Stimulated activated CD4-positive, alpha-beta T cell treated with anti-CD3 and anti-CD28 coated beads, Interleukin-2, amount 100 ng/mL, for 24 hours (primary cell): ENCODE results near the gene LINC01488.

Experiments
- DNase-seq, 2 donors: peaks; one replicate each; pipeline ENCODE4 v3.0.0-alpha.2; 2020

The LINC01488 gene

GRCh38 chr11:69495441-69496201 lies 14.2 kb downstream of the LINC01488 start:
- no peak for DNase-seq

- no peak for DNase-seq
Measured at GRCh38 chr11:69496202-69496557, 14.7 kb downstream of the LINC01488 start.

GRCh38 chr11:69496631-69497220 lies 15.3 kb downstream of the LINC01488 start:
- no peak for DNase-seq

DNA sequence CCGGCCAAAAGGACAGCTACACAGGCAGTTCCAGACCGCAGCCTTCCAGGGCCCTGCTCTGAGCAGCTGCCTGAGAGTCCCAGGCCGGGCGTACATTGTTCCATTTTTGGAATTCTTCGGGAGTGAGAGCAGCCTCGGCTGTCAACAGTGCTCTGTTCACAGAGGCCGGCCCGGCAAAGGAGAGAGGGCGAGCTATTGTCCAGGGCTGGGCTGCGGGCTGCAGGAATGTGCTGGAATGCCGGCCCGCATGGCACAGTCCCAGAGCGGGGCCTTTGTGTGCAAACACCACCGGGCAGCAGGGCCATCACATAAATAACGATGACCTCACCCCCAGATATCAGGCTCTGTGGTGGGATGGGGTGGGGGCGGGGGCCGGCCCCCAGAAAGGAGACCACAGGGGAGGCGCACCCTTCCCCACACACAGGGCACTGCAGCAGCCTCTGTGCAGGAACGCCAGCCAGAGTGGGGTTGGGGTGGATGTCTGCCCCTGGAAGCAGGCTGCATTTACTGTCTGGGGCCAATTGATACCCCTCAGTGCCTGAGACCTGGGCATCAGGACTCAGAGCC lies 15.8 kb downstream of the LINC01488 start:
- no peak for DNase-seq

DNA sequence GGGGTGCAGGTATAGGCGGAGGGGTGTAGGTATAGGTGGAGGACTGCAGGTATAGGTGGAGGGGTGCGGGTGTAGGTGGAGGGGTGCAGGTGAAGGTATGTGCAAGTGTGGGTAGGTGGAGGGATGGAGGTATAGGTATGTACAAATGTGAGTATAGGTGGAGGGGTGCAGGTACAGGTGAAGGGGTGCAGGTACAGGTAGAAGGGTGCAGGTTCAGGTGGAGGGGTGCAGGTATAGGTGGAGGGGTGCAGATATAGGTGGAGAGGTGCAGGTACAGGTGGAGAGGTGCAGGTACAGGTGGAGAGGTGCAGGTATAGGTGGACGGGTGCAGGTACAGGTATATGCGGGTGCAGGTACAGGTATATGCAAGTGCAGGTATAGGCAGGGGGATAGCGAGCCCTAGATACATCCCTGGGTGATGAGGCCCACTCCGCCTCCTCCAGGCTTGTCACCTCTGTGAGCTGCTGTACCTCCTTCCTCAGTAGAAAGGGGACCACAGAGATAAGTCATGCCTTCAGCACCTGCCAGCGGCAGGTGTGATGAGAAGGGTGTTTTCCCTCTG lies 17.2 kb downstream of the LINC01488 start:
- DNase-seq, result no peak

- DNase-seq, result no peak
Measured at GRCh38 chr11:69499186-69499917, 17.9 kb downstream of the LINC01488 start.

DNA sequence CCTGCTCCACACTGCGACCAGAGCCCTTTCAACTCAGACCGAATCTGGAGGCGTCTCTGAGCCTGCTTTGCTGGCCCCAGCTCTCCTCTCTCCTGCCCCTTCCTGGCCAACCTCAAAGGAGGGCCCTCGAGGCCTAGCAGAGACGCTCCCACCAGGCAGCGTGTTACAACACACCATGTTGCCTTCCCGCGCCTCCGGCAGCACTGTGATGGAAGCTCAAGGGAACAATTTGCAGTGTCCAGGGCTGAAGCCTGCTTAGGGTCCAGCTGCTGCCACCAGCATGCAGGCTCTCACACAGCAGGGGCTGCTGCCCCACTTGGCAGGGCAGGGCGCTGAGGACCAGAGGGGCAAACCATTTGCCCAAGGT lies 18.4 kb downstream of the LINC01488 start:
- no peak for DNase-seq

- DNase-seq, result no peak
Measured at GRCh38 chr11:69500285-69501120, 19.0 kb downstream of the LINC01488 start.

DNA sequence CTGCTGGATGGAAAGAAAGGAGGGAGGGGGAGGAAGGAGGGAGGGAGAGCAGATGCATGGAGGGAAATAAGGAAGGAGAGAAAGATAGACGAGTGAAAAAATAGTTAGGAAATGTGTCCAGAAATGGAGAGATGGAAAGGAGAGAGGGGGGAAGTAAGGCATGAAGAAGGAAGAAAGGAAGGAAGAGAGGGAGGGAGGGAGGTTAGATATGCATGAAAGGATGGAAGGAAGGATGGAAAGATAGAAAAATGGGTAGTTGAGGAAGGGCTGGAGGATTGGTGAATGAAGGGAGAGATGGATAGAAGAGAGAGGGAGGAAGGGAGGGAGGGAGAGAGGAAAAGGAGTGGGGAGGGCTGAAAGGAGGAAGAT lies 19.6 kb downstream of the LINC01488 start:
- DNase-seq, result no peak

GRCh38 chr11:69501891-69502860 lies 20.7 kb downstream of the LINC01488 start:
- DNase-seq, result no peak

- DNase-seq, result no peak
Measured at GRCh38 chr11:69504127-69504526, 22.7 kb downstream of the LINC01488 start.

DNA sequence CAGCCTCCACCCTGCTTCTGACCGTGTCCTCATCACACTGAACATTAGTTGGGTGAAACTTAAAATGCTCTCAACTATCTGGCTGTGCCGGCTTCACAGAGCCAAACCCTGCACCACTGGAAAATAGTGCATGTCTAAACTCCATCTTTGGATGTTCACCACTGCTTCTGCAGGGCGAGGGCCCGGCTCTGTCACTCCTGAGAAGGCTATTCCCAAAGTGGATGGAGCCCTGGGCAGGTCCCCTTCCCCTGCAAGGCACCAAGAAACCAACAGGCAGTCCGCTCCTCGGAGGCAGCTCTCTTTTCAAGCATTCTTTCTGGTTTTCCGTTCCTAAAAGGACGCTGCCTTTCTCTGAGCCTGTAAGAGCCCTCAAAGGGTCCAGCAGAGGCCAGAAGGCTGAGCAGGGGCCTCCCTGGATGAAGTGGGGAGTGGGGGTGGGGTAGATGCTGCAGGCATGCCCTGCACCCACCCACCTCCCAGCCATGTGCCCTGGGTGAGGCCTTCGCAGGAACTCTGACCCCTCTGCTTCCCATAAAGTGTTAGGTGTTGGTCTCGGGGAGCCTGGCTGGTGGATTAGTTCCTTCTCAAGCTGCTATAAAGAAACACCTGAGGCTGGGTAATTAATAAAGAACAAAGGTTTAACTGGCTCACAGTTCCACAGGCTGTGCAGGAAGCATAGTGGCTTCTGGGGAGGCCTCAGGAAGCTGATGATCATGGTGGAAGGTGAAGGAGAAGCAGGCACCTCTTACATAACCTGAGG lies 23.3 kb downstream of the LINC01488 start:
- DNase-seq, result no peak

DNA sequence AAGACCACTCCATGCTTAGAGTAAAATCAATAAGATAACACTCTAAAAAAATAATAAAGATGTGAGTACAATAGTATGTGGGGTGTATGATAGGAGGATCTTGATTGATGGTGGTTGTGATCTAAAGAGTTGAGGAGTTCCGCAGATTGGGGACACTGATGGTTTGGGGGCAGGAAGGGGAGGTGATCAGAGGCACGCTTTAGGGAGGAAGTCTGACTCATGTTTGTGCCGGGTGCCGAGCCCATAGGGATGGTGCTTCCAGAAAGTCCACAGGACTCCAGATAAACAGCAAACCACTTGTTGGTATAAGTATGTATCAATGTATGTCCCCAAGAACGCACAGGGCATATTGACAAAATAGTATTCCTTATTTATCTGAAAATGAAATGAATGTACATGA lies 27.5 kb downstream of the LINC01488 start:
- DNase-seq, result no peak

- DNase-seq, result no peak
Measured at GRCh38 chr11:69509381-69509780, 27.9 kb downstream of the LINC01488 start.

- no peak for DNase-seq
Measured at GRCh38 chr11:69509846-69510390, 28.5 kb downstream of the LINC01488 start.

- no peak for DNase-seq
Measured at GRCh38 chr11:69510471-69511357, 29.3 kb downstream of the LINC01488 start.

DNA sequence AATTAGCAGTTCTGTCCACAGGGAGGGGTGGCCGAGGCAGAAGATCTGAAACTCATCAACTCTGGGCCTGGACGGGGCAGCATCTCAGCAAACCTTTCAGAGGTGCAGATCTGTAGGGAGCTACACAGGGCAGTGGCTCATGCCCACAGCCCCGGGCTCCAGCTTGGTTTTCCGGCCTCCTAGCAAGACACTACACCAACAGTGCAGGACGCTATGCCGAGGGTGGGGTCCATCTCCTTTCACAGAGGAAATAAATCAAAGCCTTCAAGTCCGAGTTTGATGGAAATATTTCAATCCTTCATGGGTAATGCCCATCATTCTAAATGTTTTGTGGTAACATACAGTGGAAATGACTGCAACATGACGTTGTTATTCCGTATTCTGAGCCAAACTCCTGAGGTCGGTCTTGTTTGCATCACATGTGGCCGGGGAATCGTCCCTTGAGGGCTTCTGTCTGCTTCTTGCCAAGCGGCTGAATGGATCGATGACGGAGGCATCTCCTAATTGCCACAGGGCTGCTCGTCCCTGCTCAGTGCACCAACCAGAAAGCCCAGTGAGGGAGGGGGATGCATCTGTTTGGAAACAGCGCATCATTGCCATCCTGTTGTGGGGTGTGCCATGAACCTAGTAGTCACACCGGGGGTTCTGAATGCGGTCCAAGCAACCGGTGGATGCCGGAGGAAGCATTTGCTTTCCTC lies 30.0 kb downstream of the LINC01488 start:
- DNase-seq, result no peak

GRCh38 chr11:69512136-69512535 lies 30.7 kb downstream of the LINC01488 start:
- DNase-seq, result no peak

DNA sequence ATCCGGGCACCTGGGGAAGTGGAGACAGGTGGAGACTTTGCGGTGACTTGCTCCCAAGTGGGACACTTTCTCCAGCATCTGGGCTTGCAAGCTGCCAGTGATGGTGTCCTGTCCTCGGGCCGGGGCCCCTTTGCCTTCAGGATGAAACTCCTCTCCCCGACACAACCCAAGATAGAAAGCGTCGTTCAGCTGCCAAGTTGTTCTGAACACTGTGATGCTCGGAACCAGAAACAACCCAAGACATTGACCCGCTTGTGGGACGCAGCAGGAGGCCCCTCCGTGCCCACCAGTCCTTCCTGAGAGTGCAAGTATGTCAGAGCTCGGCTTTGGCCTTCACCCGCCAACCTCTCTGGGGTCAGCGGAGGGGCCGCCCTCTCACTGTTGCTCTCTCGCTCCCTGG lies 31.3 kb downstream of the LINC01488 start:
- no peak for DNase-seq
